Measurements from ENCODE around the gene CCDC33. TPM values are rescaled to one million over a fixed set of nuclear protein-coding genes. Genes with fewer than 3 reads are reported as not detected.

Gene CCDC33
- 0.07 TPM in 1 of 2 replicates, not detected in the other for total RNA-seq

GRCh38 chr15:74235962-74236361 is at the start of gene CCDC33:
CCDC33 (plus strand) TSS chr15:74236326; CDS start chr15:74236720, 394 bp downstream.

GRCh38 chr15:74202452-74203401 is 33.4 kb upstream of the CCDC33 start, which contains the start of gene STRA6:
STRA6 (minus strand) TSS chr15:74202787; CDS start chr15:74202267, 520 bp downstream.

GRCh38 chr15:74367296-74367854 is 131.2 kb downstream of the CCDC33 start, which contains the start of gene CYP11A1:
CYP11A1 (minus strand) TSS chr15:74367646; CDS start chr15:74367585, 61 bp downstream.

Other genes starting within 250 kb of the CCDC33 start
- gene STOML1, start 244.0 kb upstream of the CCDC33 start, total RNA-seq = 25.9 and 26.6 TPM in 2 replicates
- 58.3 and 71.4 TPM in 2 replicates for gene PML, start 241.6 kb upstream of the CCDC33 start, total RNA-seq
- 0.03 and 0.07 TPM in 2 replicates for gene GOLGA6A, start 153.8 kb upstream of the CCDC33 start, total RNA-seq
- 0.07 and 0.10 TPM in 2 replicates for gene ISLR2, start 105.7 kb upstream of the CCDC33 start, total RNA-seq
- 35.0 and 134 TPM in 2 replicates for gene ISLR, start 62.6 kb upstream of the CCDC33 start, total RNA-seq
- 0.59 and 2.6 TPM in 2 replicates for gene STRA6, start 33.5 kb upstream of the CCDC33 start, total RNA-seq
- gene CYP11A1, start 131.3 kb downstream of the CCDC33 start, total RNA-seq = 0.26 and 0.50 TPM in 2 replicates
- 9.4 and 20.7 TPM in 2 replicates for gene SEMA7A, start 197.6 kb downstream of the CCDC33 start, total RNA-seq
- gene UBL7, start 224.8 kb downstream of the CCDC33 start, total RNA-seq = 23.8 and 25.5 TPM in 2 replicates

Data from smooth muscle cell of the pulmonary artery (primary cell).